ENCODE measurements around the gene SMIM33. TPM values are rescaled to one million over a fixed set of nuclear protein-coding genes. Genes with fewer than 3 reads are reported as not detected.
A peak's percentile ranks its signal among the peaks of the same experiment; 100 is the strongest.

SMIM33 gene
- total and polyA plus RNA-seq, 9 of the 15 experiments (the other 6 are each of a cell fraction or from before 2014, with no cell fraction given): not detected

GRCh38 chr5:139457653-139458306, 13.0 kb upstream of the SMIM33 start (continued):
- TF ChIP-seq KDM5B (IDR thresholded peaks at IDR 0.05; ENCODE audit: insufficient replicate concordance, low read depth, low read length): no peak

- H3K27me3 ChIP-seq (ENCODE audit: control insufficient read depth in 2 of 2, insufficient read depth in 2 of 2, low read length in 2 of 2): no peaks in the 10 kb centered on the region
- H3K4me1 ChIP-seq (replicated peaks in 1 of 2; ENCODE audit: control insufficient read depth in 2 of 2, insufficient read depth in 2 of 2, low read length in 2 of 2): peaks cover 0 to 13% of the 10 kb centered on the region in 2 experiments; a peak in 2 of 5 replicates
- POLR2A ChIA-PET: interaction anchor here (1.0 kb wide), 1 partner anchor 19 kb away, joined by 3 read pairs; the partner anchor contains the start of gene DNAJC18
- peak overlapping the region; percentile 71 for H2AFZ ChIP-seq (ENCODE audit: low read depth, low read length)
- CTCF ChIA-PET (ENCODE audit: low intra/inter-chr PET ratio): no interaction called here
- BruUV-seq (replicated peaks): no TSS peak
- TF ChIP-seq ZNF780A (CRISPR knock-in tag; IDR thresholded peaks at IDR 0.05): no peak
- TF ChIP-seq ZNF444 (CRISPR knock-in tag; IDR thresholded peaks at IDR 0.05): no peak
- no peak for TF ChIP-seq SMAD4 (CRISPR knock-in tag; conservative IDR thresholded peaks at IDR 0.05)
- H3K9me1 ChIP-seq (ENCODE audit: control insufficient read depth, insufficient read depth, low read length): peaks cover 3% of the 10 kb centered on the region
- no peaks in the 10 kb centered on the region for H3K9me3 ChIP-seq (replicated peaks; ENCODE audit: control insufficient read depth, insufficient read depth, low read depth, low read length)
- no peak overlapping the region for H3K9ac ChIP-seq (ENCODE audit: insufficient read depth in 1 of 2, low read depth in 2 of 2, low read length in 2 of 2)
- no peaks in the 10 kb centered on the region for H3K36me3 ChIP-seq (ENCODE audit: control insufficient read depth, insufficient read depth, low read length)
- H3K4me2 ChIP-seq (ENCODE audit: insufficient read depth, low read length): no peak overlapping the region
- FAIRE-seq (no peak), DNase-seq (ENCODE audit: extremely low read depth in 1 of 4, low spot score in 3 of 4) (no peak), ATAC-seq (peak; percentile 14; the same call in 1 of the 3 replicates)
- intact Hi-C loops (cut with micrococcal nuclease) (no loop called here), in situ Hi-C loops (cut with MboI) (no loop called here)
- H3K79me2 ChIP-seq (ENCODE audit: control insufficient read depth, insufficient read depth, low read length): no peaks in the 10 kb centered on the region
- WGBS (ENCODE audit: insufficient coverage, low coverage, missing lambda C conversion rate): 43% methylated on average over 8 of the region's 8 CpGs
- H3K4me3 ChIP-seq: no peak overlapping the region
- H3K27ac ChIP-seq (ENCODE audit: extremely low read depth, low read depth, low read length): no peak overlapping the region
- no peaks in the 10 kb centered on the region for H4K20me1 ChIP-seq (replicated peaks; ENCODE audit: control insufficient read depth, insufficient read depth, low read length)
Observed at GRCh38 chr5:139458580-139459407, 12.0 kb upstream of the SMIM33 start.

Data from K562 (cell line).